ENCODE data around the gene NINJ1.
"Not testable (repeated sequence)": the region's sequence is repeated elsewhere in the genome, so short reads cannot be mapped to it uniquely, and the experiment has no call there.

Gene NINJ1

GRCh38 chr9:93107151-93107824 lies 26.8 kb downstream of the NINJ1 start:
- DNase-seq (ENCODE audit: low read depth in 3 of 3, low spot score in 1 of 3), result no peak

DNA sequence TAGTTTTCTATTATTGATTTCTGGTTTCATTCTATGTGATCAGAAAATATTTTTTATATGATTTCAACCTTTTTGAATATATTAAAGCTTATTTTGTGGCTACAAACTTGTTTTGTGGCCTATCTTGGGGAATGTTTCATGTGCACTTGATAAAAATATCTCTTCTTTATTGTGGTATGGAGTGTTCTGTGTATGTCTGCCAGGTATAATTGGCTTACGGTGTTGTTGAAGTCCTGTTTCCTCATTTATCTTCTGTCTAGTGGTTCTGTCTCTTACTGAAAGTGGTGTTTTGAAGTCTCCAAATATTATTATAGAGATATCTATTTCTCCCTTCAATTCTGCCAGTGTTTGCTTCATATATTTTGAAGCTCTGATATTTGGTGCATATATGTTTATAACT lies 28.4 kb downstream of the NINJ1 start:
- no peak for DNase-seq (ENCODE audit: low read depth in 3 of 3, low spot score in 1 of 3)

DNA sequence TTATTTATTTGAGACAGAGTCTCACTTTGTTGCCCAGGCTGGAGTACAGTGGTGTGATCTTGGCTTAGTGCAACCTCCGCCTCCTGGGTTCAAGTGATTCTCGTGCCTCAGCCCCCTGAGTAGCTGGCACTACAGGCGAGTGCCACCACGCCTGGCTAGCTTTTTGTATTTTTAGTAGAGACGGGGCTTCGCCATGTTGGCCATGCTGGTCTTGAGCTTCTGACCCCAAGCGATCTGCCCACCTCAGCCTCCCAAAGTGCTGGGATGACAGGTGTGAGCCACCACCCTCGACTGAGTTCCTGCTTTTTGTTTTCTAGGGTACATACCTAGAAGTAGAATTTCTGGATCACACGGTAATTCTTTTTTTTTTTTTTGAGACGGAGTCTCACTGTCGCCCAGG lies 33.0 kb downstream of the NINJ1 start:
- not testable (repeated sequence) for DNase-seq (ENCODE audit: low read depth in 3 of 3, low spot score in 1 of 3)

GRCh38 chr9:93100276-93100636 lies 33.8 kb downstream of the NINJ1 start:
- no peak for DNase-seq (ENCODE audit: low read depth in 3 of 3, low spot score in 1 of 3)

GRCh38 chr9:93099551-93100275 lies 34.3 kb downstream of the NINJ1 start:
- DNase-seq (ENCODE audit: low read depth in 3 of 3, low spot score in 1 of 3), result no peak

DNA sequence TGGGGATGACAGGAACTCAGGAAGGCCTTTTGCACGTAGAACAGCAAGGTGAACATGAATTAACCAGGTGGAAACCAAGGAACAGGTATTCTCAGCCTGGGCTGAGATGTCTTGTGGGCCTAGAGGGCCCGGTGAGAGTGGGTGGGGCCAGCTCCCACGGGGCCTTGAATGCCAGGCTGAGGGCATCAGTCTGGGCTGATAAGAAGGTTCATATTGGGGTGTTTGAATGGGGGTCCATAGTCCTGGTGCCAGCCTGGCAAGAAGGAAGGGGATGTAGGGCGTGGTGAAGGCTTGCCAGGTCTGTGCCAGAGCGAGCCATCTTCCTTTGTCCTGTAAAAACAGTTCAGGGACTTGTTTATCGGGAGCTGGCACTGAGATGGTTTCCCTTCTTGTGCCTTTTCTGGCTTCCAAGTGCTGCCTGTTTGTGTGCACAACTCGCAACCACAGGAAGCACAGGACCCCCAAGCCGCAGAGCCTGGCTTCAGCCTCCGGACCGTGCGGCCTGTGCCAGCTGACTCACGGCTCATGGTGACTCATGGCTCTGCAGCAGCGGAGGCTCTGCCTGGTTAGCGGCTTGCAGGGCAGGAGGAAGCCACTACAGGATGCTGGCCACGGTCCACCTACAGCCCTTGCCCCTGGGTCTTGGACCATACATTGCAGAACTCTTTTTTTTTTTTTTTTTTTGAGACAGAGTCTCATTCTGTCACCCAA lies 35.7 kb downstream of the NINJ1 start:
- peak in 1 of 3 donors; percentile 32 for DNase-seq (ENCODE audit: low read depth in 3 of 3, low spot score in 1 of 3)

DNA sequence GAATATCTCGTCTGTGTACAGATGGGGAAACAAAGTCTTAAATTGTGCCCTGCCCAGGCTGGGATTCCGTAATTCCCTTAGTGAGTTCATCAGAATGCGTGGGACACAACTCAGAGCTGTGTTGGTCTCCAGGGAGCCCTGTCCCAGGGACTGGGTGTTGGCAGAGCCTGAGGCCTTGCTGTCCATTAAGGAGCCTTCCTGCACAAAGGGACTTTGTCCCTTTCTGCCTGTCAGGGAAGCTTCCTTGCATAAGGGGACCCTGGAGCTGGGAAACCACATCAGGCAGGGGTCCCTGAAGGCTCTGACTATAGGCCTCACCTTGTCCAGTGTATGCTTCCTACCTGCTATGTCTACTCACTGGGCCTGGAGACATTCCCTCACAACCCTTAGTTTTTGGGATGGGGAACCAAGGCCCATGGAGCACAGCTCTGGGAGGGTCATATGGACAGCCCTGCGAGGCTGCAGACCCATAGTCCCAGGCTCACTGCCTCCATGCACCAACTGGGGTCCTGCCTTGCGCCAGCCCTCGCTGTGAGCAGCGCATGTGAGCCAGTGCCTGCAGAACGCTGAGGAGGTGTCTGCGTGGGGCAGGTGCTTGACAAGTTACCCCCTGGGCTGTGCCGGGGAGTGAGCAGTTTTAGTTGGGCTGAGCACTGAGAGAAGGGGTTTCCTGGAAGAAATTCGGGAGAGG lies 36.4 kb downstream of the NINJ1 start:
- no peak for DNase-seq (ENCODE audit: low read depth in 3 of 3, low spot score in 1 of 3)

DNA sequence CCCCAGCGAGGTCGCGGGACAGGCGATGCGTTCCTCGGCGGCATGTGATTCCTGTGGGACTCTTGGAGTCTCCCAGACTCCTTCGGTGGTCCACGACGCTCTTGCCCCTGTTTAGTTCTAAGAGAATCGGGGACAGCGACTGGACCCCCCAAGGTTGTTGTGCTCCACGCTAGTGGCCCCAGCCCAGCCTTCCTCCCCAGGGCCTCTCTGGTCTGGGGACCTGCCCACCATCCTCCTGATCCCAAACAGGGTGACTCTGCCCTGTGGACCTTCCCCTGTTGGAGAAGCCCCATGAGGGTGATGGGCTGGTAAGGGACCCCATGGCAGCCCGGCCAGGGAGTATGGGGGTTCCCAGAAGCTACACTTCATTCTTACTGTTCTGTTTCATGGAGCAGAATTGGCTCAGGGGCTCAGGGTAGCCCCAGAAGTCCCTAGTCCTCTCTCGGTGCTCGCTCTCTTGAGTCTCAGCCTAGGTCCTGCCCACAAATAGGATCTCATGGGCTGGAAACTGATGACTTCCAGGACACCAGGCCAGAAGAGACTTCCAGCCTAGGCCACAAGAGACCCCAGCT lies 37.2 kb downstream of the NINJ1 start:
- DNase-seq (ENCODE audit: low read depth in 3 of 3, low spot score in 1 of 3), result no peak

- DNase-seq (ENCODE audit: low read depth in 3 of 3, low spot score in 1 of 3), result no peak
Measured at GRCh38 chr9:93096131-93096802, 37.8 kb downstream of the NINJ1 start, which contains the start of gene CARD19. CARD19 (plus strand) TSS chr9:93096217; CDS start chr9:93096346, 129 bp downstream.

DNA sequence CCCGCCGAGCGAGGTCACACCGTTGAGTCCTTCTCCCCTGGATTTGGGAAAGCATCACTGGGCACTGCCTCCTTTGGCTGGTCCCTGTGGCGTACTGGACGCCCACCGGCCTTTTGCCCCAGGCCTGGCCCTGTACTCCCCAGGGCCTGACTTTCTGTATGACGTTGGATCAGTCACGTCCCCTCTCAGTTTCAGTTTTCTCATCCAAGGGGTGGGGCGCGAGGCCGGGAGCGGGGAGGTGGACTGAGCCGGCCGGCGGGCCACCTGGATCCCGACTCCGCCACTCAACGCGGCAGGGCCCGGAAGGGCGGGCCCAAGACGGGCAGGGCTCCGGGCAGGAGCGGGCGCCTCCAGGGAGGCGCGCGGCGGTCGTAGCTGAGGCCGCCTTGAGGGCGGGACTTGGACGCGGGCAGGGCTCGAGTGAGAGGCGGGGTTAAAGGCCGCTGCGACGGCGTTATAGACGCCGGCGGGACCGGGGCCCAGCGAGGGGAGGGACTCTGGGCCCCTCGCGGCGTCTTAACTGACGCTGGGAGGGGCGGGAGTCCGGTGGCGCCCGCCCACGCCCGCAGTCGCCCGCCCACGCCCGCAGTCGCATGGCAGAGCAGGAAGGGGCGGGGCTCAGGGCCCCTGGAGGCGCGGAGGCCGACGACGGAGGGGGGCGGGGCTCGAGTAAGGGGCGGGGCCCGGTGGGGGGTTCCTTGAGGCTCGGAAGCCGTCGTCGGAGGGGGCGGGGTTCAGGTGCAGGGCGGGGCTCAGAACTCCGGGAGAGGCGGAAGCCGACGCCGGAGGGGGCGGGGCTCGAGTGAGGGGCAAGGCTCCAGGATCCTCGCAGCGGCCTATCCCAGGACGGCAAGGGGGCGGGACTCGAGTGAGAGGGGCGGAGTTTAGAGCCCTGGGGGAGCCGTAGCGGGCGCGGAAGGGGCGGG lies 38.6 kb downstream of the NINJ1 start:
- DNase-seq (ENCODE audit: low read depth in 3 of 3, low spot score in 1 of 3), result peak; percentile 100

GRCh38 chr9:93094658-93095204 lies 39.3 kb downstream of the NINJ1 start:
- DNase-seq (ENCODE audit: low read depth in 3 of 3, low spot score in 1 of 3), result no peak

DNA sequence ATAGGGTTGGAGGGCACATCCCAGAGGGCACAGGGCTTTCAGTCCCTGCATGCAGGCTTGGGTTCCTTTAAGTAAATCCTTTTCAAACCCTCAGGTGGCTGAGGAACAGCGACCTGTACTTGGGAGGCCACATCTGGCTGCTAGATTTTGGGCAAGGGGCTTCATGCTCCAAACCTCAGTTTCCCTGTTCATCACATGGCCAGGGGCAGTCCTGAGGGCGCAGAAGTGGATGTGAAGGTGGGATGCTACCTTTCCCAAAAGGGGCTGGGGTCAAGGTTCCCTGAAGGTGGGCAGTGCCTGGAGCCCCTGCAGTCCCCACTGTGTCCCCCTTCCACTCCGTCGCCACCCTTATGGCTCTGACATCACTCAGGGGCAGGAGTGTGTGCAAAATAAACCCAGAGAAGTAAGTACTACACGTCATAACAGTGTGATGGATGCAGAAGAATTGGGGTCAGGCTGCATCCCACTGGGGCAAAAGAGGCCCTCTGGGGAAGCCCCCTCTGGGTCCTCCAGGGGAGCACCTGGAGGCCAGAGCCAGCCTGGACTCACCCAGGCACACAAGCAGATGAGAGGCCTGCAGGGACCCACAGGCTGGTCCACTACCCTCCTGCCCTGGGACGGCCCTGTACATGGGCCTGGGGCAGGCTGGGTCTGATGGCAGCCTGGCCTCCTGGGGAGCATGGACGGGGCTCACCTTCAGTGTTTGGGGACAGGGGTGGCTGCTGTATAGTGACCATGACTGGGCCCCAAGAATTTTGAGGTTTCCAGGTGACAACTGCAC lies 40.0 kb downstream of the NINJ1 start:
- DNase-seq (ENCODE audit: low read depth in 3 of 3, low spot score in 1 of 3), result no peak

DNA sequence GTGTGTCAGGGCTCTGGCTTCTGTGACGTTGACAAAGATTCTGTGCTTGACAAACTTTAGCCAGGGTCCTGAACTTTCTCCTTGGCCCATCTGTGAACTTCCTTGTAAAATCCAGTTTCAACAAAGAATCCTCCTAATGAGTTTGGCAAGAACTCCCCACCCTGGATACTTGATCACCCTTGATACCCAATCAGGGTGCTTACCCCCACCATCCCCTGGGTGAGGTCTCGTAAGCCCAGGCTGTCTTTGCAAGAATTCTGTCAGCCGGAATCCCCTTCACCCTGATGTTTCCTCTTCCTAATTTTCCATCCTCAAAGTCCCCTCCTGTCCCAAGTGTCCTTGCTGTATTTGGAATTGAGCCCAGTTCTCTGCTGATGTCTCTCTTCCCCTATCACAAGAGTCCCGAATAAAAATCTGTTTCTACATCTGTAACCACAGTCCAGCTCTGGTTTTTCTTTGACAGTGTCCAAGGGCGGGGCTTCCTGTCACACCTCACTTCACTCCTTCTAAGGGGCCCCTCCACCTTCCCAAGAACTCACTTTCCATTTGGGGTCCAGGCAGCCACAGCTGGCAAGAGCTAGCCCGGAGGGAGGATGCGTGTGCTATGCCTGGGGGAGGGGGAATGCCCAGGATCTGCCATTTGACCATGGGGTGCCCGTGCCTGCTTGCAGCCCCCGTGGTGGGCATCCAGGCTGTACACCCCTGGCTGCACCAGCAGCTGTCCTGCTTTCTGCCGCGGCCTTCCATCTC lies 40.7 kb downstream of the NINJ1 start:
- no peak for DNase-seq (ENCODE audit: low read depth in 3 of 3, low spot score in 1 of 3)

GRCh38 chr9:93092251-93092991 lies 41.6 kb downstream of the NINJ1 start:
- DNase-seq (ENCODE audit: low read depth in 3 of 3, low spot score in 1 of 3), result no peak

GRCh38 chr9:93091453-93092081 lies 42.5 kb downstream of the NINJ1 start:
- DNase-seq (ENCODE audit: low read depth in 3 of 3, low spot score in 1 of 3), result peak in 1 of 3 donors; percentile 43

DNA sequence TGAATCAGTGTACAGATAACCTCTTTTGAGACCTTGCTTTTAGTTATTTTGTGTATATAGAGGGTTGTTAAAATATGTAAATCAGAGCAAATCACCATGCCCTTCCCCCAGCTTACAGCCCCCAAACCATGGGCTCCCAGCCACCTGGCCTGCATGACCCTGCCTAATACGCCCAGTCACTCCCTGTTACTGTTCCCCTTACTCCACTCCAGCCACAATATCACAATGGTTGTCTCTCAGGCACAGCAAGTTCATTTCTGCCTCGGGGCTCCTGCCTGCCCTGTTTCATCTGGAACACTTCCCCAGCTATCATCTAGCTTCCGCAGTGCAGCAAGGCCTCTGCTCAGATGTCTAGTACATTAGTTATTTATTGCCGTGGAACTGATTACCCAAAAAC lies 43.0 kb downstream of the NINJ1 start:
- no peak for DNase-seq (ENCODE audit: low read depth in 3 of 3, low spot score in 1 of 3)
